RWPE1 (cell line): ENCODE measurements around the gene CCDC86.

ENCODE experiments used
- CTCF ChIA-PET: fragments of 350-600 bp; sonication (Branson Sonifier 250); formaldehyde crosslinking; extraction: SDS; loops from one replicate; lab custom pipeline; 2021; lab: Yijun Ruan, JAX
- POLR2A ChIA-PET: fragments of 400-600 bp; formaldehyde crosslinking; extraction: SDS; loops from one replicate; lab custom pipeline; 2020; ENCODE audit warnings: antibody characterized with exemption; ENCODE audit not compliant: low non-redundant PET; lab: Yijun Ruan, JAX
- DNase-seq: peaks from one replicate; pipeline ENCODE4 v3.0.0; 2012; ENCODE audit warnings: low spot score
- H3K27ac ChIP-seq: fragments of 450-650 bp; 2 replicates; pipeline ENCODE4 v1.5.1; 2017
- TF ChIP-seq, protein P1 (sequence below): fragments of 450-650 bp; conservative IDR thresholded peaks from 2 replicates; pipeline ENCODE4 v1.5.1; 2017; ENCODE audit warnings: low read depth, mild to moderate bottlenecking

Gene CCDC86

DNA sequence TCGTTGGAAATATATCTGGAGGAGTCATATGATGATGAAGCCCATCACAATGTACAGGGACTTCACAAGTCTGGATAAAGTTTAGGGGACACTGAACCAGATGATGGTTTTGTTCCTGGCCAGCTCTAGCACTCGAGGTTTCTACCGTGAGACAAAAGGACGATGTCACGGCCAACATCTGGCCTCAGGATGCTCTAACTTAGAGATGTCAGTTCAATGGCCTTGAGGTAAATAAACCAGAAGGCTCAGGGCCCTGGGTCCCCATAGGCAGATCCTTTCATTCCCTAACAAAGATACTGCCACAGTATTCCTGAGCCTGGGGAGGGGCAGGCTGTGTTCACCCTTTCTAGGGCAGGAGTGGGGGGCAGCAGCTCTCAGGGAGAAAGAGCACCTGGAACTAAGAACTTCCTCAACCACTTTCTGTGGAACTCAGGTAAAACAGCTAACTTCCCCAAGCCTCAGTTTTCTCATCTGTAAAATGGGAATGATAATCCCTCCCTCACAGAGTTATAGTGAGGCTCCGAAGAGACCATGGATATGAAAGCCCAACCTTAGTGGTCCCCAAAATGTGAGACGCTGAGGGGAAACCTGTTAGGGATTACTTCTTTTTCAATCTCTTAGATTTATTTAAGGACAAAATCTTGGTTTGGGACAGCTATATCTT is 38.5 kb upstream of the CCDC86 start:
- no peak for DNase-seq
- ChIA-PET CTCF (interaction anchor here (0.7 to 1.4 kb wide), 2 partner anchors 27 to 224 kb away, joined by 3 to 4 read pairs; no protein-coding TSS in a partner anchor), POLR2A (no interaction called here)
- no peak overlapping the region for H3K27ac ChIP-seq
- TF ChIP-seq, protein P1, sequence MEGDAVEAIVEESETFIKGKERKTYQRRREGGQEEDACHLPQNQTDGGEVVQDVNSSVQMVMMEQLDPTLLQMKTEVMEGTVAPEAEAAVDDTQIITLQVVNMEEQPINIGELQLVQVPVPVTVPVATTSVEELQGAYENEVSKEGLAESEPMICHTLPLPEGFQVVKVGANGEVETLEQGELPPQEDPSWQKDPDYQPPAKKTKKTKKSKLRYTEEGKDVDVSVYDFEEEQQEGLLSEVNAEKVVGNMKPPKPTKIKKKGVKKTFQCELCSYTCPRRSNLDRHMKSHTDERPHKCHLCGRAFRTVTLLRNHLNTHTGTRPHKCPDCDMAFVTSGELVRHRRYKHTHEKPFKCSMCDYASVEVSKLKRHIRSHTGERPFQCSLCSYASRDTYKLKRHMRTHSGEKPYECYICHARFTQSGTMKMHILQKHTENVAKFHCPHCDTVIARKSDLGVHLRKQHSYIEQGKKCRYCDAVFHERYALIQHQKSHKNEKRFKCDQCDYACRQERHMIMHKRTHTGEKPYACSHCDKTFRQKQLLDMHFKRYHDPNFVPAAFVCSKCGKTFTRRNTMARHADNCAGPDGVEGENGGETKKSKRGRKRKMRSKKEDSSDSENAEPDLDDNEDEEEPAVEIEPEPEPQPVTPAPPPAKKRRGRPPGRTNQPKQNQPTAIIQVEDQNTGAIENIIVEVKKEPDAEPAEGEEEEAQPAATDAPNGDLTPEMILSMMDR: no peak

DNA sequence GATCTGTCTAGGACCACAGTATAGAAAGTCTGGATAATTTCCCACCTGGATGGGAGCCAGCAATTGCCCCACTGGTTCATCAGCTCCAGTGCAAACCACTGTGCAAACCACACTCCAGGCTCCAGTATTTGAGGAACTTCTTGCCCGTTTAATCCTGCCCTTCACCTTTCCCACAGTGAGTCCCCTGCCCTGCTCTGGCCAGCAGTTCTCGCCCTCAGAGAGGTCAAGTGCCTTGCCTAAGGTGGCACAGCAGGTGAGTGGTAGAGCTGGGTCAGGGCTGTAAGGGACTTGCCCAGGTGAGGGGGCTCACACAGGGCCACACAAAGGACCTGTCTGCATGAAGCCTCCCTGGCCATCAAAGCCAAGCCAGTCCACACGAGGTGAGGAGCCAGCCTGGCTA is 32.7 kb upstream of the CCDC86 start:
- ChIA-PET POLR2A (no interaction called here), CTCF (no interaction called here)
- no peak overlapping the region for H3K27ac ChIP-seq
- TF ChIP-seq, protein P1: no peak
- no peak for DNase-seq

DNA sequence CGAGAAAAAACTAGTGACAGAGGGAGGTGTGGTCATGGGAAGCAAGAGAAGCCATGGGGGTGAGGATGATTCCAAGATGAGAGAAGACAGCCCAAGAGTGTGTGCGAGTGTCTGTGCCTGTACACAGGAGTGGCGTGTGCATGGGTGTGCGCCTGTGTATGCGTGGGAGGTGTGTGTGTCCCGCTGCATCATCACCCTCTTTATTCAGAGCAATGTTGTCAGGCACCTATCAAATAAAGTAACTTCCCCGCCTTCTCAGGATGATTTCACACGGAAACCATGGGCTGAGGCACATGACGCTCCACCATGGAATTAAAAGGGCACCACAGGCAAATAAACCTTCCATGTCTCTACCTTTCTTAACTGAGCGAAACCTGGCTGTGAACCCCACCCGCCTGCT is 32.2 kb upstream of the CCDC86 start:
- TF ChIP-seq, protein P1: no peak
- ChIA-PET POLR2A (no interaction called here), CTCF (no interaction called here)
- no peak overlapping the region for H3K27ac ChIP-seq
- DNase-seq: no peak

DNA sequence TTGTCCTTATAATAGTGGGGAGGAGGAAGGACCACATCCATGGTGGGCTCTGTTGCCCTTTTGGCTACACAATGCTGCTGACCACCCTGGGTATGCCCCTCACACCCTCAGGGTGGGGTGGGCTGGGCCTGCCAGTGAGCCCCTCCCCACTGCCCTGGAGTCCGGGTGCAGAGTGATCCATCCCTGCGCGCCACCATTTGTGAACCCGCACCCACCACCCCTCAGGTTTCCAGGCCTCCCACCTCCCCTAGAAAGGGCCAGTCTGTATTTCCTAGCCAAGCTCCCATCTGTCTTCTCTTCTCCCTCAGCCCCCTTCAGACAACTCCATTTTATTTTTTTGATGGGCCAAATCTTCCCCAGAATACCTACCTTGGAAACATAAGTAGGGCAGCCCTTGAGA is 31.8 kb upstream of the CCDC86 start:
- ChIA-PET POLR2A (no interaction called here), CTCF (no interaction called here)
- DNase-seq: no peak
- H3K27ac ChIP-seq: no peak overlapping the region
- TF ChIP-seq, protein P1: no peak

DNA sequence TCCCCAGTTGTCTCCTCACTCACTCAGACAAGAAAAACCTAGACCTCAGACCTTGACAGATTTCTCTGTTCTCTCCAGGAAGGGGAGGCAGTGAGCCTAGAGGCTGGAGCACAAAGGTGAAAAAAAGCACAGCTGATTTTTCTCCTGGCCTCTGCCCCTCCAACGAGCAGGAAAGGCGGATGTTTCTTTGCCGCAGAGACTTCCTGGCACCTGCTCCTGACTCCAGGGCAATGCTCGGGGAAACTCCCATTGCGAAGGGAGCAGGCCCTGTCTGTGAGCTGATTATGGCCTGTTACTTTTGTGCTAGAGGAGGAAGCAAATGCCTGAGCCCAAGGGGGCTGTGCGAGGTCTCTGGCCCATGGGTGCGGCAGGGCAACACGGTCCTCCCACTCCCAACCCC is 31.3 kb upstream of the CCDC86 start:
- ChIA-PET POLR2A (no interaction called here), CTCF (no interaction called here)
- no peak for DNase-seq
- no peak overlapping the region for H3K27ac ChIP-seq
- TF ChIP-seq, protein P1: no peak

DNA sequence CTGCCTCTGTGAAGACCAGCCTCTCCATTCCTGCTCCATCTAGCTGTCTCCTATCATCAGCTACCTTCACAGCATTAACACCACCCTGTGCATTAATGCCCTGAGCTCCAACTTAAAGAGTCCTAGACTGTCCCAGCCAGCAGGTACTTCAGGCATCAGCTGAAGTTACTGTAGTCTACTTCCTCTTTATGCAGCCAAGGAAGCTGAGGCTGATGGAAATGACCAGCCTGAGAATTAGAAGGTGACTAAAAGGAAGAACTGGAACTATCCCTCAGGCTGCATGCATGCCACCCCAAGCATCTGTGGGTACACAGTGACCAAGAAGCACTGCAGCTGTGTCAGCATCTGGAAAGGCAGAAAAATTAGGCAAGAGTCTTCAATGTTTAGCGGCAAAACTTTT is 28.6 kb upstream of the CCDC86 start:
- no peak overlapping the region for H3K27ac ChIP-seq
- TF ChIP-seq, protein P1: no peak
- DNase-seq: no peak
- ChIA-PET POLR2A (no interaction called here), CTCF (no interaction called here)
